HG02884 (cell line): Measurements from ENCODE around the gene AURKB.
A peak's percentile ranks its signal among the peaks of the same experiment; 100 is the strongest.

Source experiments
- ATAC-seq: cut with Tn5 transposase; IDR thresholded peaks from one replicate; pipeline ENCODE4 v1.9.1; 2021; ENCODE audit warnings: mild to moderate bottlenecking, moderate library complexity; ENCODE audit not compliant: unreplicated experiment

Gene AURKB

DNA sequence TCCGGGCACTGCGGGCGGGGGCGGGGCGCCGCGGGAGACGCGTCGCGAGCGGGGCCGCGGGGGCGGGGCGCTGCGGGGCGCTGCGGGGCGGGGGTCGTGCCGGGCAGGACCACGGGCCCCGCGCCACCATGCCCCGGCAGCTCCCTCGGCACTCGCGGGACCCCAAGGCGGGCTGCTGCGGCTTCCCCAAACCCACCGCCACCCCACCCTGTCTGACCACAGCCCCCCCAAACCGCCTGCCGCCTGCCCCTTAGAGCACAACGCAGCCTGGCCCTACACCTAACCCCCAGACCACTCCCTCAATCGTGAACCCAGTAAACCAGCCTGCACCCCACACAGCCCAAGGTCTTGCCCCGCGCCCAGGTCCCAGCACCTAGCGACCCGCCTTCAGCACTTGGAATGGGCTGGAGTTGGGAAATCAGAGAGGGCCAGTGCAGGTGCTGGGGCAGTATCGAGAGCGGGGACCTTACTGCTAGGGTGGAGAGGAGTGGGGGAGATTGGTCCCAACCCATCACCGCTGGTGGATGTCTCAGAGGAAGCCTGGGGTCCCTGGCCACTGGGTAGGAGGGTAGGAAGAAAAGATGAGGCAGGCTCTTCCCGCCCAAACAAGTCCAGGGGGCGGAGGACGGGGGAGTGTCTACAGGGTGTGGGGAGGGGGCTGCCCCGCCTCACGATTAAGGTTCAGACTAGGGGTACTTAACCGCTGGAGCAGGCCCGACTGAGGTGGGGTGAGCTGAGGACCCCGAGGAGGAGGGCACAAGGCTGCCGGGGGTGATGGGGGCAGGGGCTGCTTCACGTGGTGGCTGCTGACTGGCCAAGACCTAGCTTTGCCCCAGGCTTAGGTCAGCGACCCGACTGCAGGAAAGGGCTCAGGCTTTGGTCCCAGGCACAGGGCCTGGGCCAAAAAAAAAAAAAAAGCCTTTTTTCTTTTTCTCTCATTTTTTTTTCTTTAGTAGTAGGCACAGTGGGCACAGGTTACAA, 47.1 kb downstream of the AURKB start:
- ATAC-seq = no peak

DNA sequence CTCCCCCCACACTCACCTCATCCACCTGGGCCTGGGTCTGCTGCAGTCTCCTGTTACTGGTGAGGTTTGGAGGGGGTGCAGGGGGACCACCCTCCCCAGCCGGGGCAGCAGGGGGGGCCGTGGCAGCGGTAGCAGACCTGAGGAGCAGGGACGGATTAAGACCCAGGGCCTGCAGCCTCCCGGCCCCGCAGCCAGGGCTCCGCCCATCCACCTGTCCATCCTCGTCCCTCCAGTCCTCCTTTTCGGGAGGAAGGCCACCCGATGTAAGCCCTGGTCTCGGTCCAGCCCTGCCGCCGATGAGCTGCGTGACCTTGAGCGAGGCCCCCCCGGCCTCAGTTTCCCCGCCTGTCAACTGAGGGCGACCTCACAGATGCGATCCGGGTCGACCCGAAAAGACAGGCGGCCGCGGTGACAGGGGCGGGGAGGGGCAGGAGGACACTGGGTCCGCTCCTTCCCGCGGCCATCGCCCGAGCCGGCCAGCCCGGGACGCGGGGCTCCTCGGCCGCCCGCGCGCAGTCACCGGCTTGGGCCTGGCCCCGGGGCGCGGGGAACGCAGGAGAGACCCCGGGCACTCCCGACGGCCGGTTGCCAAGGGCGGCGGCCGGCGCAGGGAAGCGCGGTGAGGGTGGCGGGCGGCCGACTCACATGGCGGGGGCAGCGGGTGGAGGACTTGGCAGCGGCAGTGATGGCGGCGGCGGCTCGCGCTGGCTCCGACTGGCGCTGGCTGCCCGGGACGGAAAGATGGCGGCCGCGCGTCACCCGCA, 48.0 kb downstream of the AURKB start, which contains the start of gene VAMP2:
TSS of gene VAMP2 (minus strand) at position 716 of the 764 bp plus-strand sequence. CDS start at position 647, 69 bp downstream.
- no peak for ATAC-seq

DNA sequence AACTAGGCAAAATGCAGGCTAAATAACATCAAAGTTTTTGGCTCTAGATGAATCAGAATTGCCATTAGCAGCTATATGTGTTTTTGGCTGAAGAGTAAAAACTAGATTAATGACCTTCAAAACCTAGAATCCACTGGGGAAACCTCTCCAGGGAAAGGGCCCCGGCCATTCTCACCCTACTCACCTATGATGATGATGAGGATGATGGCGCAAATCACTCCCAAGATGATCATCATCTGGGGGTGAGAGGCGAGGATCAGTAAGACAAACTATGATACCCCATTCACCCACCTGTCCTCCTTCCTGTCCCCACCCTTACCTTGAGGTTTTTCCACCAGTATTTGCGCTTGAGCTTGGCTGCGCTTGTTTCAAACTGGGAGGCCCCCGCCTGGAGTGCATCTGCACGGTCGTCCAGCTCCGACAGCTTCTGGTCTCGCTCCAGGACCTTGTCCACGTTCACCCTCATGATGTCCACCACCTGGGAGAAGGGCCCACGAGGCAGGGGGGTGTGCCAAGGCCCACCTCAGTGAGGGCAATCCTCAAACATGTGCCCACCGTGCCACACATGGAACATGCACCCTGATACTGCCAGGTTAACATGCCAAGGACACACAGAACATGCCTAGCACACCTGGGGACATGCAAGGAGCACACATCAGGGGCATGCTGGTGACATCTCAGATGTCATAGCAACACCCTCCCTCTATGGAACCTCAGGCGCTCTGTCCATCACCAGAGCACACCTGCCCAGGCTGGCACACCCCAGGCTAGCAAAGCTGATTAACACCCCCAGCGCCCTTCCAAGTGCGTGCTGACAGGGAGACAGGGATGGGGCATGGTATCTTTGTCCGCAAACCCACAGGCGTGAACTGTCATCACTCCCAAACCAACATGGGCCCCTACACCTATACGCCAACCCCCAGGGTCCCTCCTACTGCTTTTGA, 48.8 kb downstream of the AURKB start:
- no peak for ATAC-seq

DNA sequence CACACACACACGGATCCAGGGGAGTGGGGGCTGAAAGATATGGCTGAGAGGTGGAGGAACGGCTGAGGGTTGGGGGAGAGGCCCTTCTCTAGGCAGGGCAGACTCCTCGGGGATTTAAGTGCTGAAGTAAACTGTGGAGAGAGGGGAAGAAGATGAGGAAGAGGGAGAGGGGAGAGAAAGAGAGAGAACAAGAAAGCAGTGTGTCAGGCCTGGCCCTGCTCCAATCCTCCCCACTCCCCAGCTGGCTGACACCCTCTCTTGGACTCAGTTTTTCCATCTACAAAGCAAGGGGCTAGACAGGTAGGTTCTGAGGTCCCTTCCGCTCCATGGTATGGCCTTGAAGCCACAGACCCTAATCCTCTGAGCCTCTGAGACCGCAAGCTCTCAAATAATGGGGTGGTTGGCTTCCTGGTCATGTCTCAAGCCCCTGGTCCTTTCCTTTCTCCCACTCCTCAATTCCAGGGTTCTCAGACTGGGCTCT, 49.6 kb downstream of the AURKB start:
- ATAC-seq = no peak

DNA sequence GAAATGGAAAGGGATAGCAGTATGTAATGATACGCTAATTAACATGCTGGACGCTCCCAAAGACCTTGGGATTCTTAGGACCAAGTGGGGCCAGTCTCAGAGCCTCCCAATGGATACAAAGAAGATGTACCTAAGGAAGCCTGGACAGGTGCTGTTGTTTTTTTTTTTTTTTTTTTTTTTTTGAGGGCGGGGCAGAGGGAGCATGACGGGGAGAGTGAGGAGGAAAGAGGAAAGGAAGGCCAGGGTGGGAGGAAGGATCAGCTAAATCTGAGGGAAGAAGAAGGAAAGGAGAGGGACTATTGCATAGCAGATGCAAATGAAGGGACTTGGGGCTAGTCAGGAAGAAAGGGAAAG, 50.2 kb downstream of the AURKB start:
- no peak for ATAC-seq

DNA sequence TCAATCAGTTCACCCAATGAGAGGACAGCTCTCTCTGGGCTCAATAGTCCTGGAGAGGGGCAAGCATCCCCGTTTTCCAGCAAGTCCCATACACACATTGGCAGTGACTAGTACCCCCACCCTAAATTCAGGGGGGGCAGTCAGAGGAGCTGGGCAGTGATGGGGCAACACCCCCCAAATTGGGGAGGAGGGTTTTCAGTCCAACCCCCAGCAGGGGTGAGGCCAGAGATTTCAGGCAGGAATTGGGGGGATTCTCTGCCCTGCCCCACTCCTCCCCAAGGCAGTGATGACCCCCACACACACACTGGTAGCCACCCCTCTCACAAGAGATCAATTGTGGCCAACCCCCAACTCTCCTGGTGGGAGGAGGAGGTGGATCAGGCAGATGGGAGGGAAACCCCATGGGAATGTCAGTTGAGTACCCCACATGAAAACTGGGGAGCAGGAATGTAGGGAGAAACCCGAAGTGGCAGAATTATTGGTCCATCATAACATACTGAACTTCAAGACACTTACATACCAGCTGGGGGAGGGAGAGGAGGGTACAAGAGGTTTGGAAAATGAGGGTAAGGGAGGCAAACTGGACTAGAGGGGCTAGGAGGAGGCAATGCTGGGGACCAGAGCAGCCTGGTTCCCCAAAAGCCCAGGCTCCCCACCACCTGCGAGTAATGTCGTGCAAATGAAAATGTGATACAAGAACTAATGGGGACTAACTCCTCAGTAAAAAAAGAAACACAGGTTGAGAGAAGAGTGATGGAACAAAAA, 50.7 kb downstream of the AURKB start:
- no peak for ATAC-seq

DNA sequence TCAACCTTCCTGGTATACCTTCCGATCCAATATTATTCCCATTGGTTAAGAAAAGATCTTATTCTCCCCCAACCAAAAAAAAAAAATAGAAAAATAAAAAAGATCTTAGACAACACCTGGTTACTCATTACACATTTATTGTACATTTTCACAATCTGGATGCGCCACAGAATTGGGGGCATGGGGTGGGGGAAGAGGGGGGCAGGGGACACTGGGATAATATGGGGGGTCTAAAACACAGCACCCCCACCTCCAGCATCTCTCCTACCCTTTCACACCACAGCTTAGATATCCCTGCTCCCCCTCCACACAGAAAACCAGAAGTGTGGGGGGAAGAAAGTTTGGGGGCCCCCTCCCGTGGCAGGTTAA, 51.4 kb downstream of the AURKB start:
- ATAC-seq = no peak

DNA sequence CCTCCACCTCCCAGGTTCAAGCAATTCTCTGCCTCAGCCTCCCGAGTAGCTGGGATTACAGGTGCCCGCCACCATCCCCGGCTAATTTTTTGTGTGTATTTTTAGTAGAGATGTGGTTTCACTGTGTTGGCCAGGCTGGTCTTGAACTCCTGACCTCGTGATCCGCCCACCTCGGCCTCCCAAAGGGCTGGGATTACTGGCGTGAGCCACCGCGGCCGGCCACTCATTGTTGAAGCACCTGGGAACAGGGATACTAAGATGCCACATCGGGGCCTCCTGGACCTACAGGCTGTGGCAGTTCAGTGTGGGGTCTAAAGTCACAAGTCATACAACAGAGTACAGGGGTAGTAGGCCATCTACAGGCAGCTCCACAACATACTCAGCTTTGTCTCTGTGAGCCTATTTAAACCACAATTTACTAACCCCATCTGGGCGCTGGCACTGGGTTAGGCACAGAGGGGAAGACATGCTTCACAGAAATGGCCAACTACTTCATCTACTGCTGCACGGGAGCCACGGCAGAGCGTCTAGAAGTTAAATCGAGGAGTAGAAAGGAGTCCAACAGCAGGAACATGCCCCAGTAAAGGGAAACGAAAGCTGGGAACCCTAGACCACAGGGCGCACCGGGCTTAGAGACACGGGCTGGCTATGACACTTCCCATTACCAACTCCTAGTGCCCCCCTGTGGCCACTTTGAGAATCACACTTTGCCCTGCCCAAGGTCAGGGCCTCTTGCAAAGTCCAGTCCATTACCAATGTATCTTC, 51.9 kb downstream of the AURKB start:
- ATAC-seq = no peak

DNA sequence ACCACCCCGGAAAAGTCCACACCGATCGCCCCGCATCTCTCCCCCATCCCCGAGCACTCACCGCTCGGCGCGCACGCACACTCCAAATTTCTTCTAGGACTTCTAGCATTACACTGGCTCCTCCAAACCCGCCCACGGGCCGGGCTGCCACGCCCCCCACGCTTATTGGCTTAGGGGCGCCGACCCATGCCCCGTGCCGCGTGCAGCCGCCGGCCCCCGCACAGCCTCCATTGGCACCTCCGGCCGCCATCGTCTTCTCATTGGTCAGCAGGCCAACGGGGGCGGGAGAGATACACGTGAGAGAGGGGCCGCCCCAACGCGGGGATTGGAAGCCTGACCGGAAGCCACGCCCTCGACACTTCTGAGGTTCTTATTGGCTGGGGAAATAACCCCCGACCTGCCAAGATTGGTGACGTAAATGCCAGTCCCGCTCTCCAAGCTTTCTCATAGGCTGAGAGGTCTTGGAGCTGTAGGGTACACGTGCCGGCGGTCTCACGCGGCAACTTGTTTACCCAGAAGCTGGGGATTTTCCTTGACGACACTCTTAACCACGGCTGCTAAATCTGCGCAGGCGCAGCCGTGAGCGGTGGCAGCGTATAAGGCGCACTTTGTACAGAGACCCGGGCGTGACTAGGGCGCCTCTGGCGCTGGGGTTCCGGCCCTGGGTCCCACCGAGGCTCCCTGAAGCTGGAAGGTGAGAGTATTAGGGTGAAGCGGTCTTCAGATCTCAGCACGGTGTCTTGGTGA, 54.0 kb downstream of the AURKB start:
- ATAC-seq = peak; percentile 68

DNA sequence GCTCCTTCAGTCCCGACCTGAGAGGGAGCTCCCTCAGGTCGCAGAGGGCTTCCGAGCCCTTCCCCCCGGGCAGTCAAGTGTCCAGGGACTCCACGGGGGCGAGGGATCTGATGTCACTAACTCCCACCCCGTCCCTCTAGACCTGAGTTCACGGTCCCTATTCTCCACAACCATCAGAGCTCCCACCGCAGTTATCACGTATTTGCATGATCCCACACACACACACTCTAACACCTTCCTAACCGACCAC, 54.5 kb downstream of the AURKB start:
- no peak for ATAC-seq

DNA sequence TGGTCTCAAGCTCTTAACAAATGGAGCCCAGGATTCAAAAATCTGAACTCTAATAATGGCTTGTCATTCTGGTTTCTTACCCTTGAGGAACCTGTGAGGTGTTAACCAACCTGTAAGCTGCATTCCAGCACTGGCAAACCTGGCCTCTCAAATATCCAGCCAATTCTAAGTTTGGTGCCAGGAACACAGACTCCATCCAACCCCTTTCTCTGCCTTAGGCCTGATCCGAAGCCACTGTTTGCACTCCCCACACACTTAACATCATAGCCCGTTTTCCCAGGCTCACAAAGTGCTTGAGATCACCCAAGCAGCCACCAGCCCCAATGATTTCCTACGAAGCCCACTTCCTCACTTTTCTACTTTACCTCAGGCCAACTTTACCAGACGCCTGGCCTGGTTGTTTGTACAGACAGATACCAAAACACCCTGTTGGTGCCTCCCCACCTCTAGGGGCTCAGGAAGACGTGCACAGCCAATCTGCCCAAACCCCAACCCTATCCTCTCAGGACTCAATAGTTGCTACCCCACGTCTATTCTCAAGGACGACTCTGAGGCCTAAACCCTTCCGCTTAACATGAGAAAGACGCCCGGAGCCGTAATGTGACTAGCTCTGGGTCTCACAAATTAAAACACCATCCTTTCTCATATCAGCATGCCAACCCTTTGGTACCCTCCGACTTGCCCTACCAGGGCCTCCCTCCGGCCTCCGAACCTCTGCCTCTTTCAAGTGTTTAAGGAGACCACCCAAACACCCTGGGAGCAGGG, 55.0 kb downstream of the AURKB start:
- no peak for ATAC-seq
